ENCODE results near the gene TSPAN16.

DNA sequence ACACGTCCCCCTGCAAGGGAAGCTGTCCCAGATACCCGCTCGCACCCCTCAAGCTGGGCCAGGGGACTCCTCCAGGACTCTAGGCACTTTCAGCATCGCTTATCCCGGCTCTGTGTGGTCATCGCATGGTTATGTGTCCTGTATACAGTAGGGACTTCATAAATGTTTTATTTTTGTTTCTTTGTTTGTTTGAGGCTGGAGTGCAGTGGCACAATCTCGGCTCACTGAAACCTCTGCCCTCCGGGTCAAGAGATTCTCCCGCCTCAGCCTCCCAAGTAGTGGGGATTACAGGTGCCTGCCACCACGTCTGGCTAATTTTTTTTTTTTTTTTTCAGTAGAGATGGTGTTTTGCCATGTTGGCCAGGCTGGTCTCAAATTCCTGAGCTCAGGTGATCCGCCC is 49.0 kb upstream of the TSPAN16 start:
- TF ChIP-seq, protein P1, sequence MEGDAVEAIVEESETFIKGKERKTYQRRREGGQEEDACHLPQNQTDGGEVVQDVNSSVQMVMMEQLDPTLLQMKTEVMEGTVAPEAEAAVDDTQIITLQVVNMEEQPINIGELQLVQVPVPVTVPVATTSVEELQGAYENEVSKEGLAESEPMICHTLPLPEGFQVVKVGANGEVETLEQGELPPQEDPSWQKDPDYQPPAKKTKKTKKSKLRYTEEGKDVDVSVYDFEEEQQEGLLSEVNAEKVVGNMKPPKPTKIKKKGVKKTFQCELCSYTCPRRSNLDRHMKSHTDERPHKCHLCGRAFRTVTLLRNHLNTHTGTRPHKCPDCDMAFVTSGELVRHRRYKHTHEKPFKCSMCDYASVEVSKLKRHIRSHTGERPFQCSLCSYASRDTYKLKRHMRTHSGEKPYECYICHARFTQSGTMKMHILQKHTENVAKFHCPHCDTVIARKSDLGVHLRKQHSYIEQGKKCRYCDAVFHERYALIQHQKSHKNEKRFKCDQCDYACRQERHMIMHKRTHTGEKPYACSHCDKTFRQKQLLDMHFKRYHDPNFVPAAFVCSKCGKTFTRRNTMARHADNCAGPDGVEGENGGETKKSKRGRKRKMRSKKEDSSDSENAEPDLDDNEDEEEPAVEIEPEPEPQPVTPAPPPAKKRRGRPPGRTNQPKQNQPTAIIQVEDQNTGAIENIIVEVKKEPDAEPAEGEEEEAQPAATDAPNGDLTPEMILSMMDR (IDR thresholded peaks at IDR 0.05): no peak
- TF ChIP-seq POLR2A (IDR thresholded peaks at IDR 0.05): no peak

Measured in breast epithelium (tissue), 3 donors.